GM19351 (cell line): ENCODE results near the gene PCDHGA8.
A peak's percentile ranks its signal among the peaks of the same experiment; 100 is the strongest.
"Not testable (repeated sequence)": the region's sequence is repeated elsewhere in the genome, so short reads cannot be mapped to it uniquely, and the experiment has no call there.

Experiments
- ATAC-seq: cut with Tn5 transposase; IDR thresholded peaks from one replicate; pipeline ENCODE4 v1.9.1; 2021; ENCODE audit warnings: mild to moderate bottlenecking, moderate library complexity; ENCODE audit not compliant: unreplicated experiment

The PCDHGA8 gene

GRCh38 chr5:141369994-141370848 lies 22.2 kb upstream of the PCDHGA8 start, which contains the start of gene PCDHGB3:
PCDHGB3 (plus strand) TSS chr5:141370242; CDS start chr5:141370395, 153 bp downstream.
- peak; percentile 99 for ATAC-seq

GRCh38 chr5:141371572-141372475 lies 20.6 kb upstream of the PCDHGA8 start:
- ATAC-seq: no peak

GRCh38 chr5:141373673-141374317 lies 18.6 kb upstream of the PCDHGA8 start, which contains the start of gene PCDHGA6:
PCDHGA6 (plus strand) TSS chr5:141373891; CDS start chr5:141374084, 193 bp downstream.
- ATAC-seq: no peak

GRCh38 chr5:141374627-141375026 lies 17.8 kb upstream of the PCDHGA8 start:
- ATAC-seq: no peak

- ATAC-seq: not testable (repeated sequence)
Measured at GRCh38 chr5:141375444-141376155, 16.8 kb upstream of the PCDHGA8 start.

- no peak for ATAC-seq
Measured at GRCh38 chr5:141382469-141383294, 9.8 kb upstream of the PCDHGA8 start, which contains the start of gene PCDHGA7. PCDHGA7 (plus strand) TSS chr5:141382742; CDS start chr5:141382900, 158 bp downstream.

GRCh38 chr5:141383345-141383744 lies 9.1 kb upstream of the PCDHGA8 start:
- ATAC-seq: no peak

GRCh38 chr5:141384471-141385267 lies 7.8 kb upstream of the PCDHGA8 start:
- no peak for ATAC-seq

- peak; percentile 44 for ATAC-seq
Measured at GRCh38 chr5:141387557-141388311, 4.7 kb upstream of the PCDHGA8 start, which contains the start of gene PCDHGB4. PCDHGB4 (plus strand) TSS chr5:141387698; CDS start chr5:141387885, 187 bp downstream.

- ATAC-seq: no peak
Measured at GRCh38 chr5:141388661-141389060, 3.8 kb upstream of the PCDHGA8 start.

- ATAC-seq: no peak
Measured at GRCh38 chr5:141389153-141390042, 3.0 kb upstream of the PCDHGA8 start.

GRCh38 chr5:141393267-141393666 lies 834 bp downstream of the PCDHGA8 start:
- no peak for ATAC-seq

GRCh38 chr5:141394401-141395187 lies 2.2 kb downstream of the PCDHGA8 start:
- not testable (repeated sequence) for ATAC-seq

GRCh38 chr5:141397756-141398551 lies 5.5 kb downstream of the PCDHGA8 start, which contains the start of gene PCDHGB5:
PCDHGB5 (plus strand) TSS chr5:141397947; CDS start chr5:141398128, 181 bp downstream.
- ATAC-seq: peak; percentile 98

GRCh38 chr5:141398608-141399007 lies 6.2 kb downstream of the PCDHGA8 start:
- ATAC-seq: no peak
